Activated naive CD8-positive, alpha-beta T cell treated with anti-CD3 and anti-CD28 coated beads, Interleukin-2, amount 50 U/mL, for 24 hours (primary cell): Measurements from ENCODE around the gene BCR.

ENCODE experiments used
- ATAC-seq: fragments of 150-1000 bp; cut with Tn5 transposase; one replicate; pipeline ENCODE4 v1.10.0; 2021
- DNase-seq: peaks from one replicate; pipeline ENCODE4 v3.0.0; 2021
- H3K27ac Mint-ChIP-seq: one replicate; pipeline ENCODE4 v1.8.0; 2021; ENCODE audit warnings: mild to moderate bottlenecking, mixed read lengths
- H3K27me3 Mint-ChIP-seq: one replicate; pipeline ENCODE4 v1.8.0; 2021; ENCODE audit warnings: mixed read lengths
- H3K36me3 Mint-ChIP-seq: one replicate; pipeline ENCODE4 v1.8.0; 2021; ENCODE audit warnings: low read depth, mixed read lengths
- H3K4me1 Mint-ChIP-seq: one replicate; pipeline ENCODE4 v1.8.0; 2021; ENCODE audit warnings: mixed read lengths
- H3K4me3 Mint-ChIP-seq: one replicate; pipeline ENCODE4 v1.8.0; 2021; ENCODE audit warnings: mild to moderate bottlenecking, moderate library complexity, mixed read lengths
- H3K9me3 Mint-ChIP-seq: one replicate; pipeline ENCODE4 v1.8.0; 2021; ENCODE audit warnings: mixed read lengths

The BCR gene

DNA sequence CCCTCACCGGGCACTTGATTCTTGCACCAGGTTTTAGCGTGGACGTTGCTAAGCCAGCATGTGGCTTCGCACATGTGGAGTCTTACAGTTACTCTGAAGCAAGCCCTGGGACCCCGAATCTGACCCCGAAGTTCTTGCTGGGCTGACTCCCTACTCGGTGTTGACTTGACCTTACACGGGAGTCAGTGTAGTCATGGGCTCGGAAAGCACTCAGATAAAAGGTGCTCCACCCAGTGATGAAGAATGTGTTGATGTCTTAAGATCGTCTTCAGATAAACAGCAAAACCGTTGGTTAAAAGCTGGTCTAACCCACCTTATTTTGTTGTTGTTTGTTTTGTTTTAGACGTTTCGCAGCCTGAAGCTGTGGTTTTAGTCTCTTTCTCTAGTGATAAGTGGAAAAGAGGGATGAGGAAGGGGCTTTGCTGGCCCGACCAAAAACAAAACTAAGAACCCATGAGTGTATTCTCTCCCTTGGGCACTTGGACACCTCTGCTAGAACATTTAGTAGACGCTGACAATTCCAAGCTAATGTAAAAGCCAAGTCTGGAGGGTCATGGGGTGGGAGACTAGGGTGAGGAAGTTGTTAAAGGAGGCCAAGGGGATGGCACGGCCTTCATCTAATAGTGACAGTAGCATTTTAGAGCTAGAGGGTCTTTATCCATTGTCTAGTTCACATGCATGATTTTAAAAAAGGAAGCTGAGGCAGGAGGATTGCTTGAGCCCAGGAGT is 69.9 kb downstream of the BCR start:
- Mint-ChIP-seq H3K4me3 (no peak overlapping the region), H3K4me1 (peaks cover 68% of the 10 kb centered on the region), H3K9me3 (no peaks in the 10 kb centered on the region), H3K27me3 (no peaks in the 10 kb centered on the region), H3K36me3 (peaks cover 5% of the 10 kb centered on the region), H3K27ac (peak overlapping the region; percentile 18)
- ATAC-seq (no peak), DNase-seq (no peak)

DNA sequence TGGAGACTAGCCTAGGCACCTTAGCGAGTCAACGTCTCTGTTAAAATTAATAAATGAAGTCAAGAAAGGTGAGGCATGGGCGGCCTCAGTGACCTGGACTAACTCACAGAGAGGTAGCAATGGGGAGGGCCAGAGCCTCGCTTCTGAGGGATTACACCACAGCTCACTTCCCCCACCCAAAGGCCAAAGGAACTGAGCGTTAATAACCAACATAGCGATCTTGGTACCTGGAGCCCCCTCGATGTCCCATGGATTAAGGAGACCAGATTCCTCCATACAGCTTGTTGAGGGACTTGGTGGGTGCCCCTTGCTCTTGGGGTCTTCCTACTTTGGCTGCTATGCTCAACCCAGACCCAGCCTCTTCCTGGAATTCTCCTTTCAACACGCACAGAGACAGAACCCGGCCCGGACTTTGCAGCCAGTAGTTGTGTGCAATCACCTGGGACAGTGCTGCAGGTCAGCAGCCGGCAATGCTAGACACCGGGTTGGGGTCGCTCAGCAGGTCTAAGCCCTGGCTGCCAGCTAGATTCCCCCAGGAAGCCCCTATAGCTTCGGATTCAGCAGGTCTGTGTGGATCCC is 70.6 kb downstream of the BCR start:
- no peak overlapping the region for H3K4me3 Mint-ChIP-seq
- peak overlapping the region; percentile 18 for H3K27ac Mint-ChIP-seq
- DNase-seq (no peak), ATAC-seq (no peak)
- no peaks in the 10 kb centered on the region for H3K9me3 Mint-ChIP-seq
- peaks cover 66% of the 10 kb centered on the region for H3K4me1 Mint-ChIP-seq
- H3K27me3 Mint-ChIP-seq, result no peaks in the 10 kb centered on the region
- H3K36me3 Mint-ChIP-seq, result peaks cover 8% of the 10 kb centered on the region

DNA sequence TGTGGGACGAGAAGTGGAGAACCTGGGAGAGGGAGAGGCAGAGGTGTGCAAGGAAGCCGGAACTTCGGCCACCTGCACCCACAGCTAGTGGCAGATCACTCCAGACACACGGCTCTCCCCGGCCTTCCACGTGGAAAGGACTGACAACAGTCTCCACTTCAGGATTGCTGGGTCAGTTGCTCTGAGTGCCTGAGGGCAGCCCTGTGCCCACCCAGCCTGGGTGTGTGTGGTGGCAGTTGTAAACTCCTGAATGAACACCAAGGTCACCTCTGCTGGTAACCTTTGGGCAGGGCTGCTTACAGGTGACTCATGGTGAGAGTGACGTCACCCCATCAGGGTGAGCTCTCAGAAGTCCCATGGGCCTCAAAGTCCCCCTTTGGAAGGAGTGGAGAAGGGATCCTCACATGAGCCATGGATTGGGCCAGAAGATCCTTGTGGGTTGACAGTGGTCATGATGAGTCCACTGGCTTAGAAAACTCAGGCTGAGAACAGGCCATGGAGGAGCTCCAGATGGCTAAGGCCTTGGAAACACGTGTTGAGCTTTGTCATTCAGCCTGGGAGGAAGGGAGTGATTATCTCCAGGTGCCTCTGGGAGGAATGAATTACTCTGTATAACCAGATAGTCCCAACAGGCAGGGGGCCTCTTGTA is 71.3 kb downstream of the BCR start:
- peak; percentile 92 for ATAC-seq

GRCh38 chr22:23253475-23254055 is 73.3 kb downstream of the BCR start:
- Mint-ChIP-seq H3K27ac (no peak overlapping the region), H3K36me3 (peaks cover 6% of the 10 kb centered on the region), H3K9me3 (no peaks in the 10 kb centered on the region), H3K27me3 (no peaks in the 10 kb centered on the region), H3K4me3 (no peak overlapping the region), H3K4me1 (peaks cover 42% of the 10 kb centered on the region)
- DNase-seq (no peak), ATAC-seq (no peak)

More for the DNA sequence above, 71.3 kb downstream of the BCR start:
- Mint-ChIP-seq H3K9me3 (no peaks in the 10 kb centered on the region), H3K4me3 (no peak overlapping the region), H3K36me3 (peaks cover 8% of the 10 kb centered on the region), H3K4me1 (peaks cover 60% of the 10 kb centered on the region), H3K27me3 (no peaks in the 10 kb centered on the region), H3K27ac (peak overlapping the region; percentile 73)
- peak; percentile 38 for DNase-seq

DNA sequence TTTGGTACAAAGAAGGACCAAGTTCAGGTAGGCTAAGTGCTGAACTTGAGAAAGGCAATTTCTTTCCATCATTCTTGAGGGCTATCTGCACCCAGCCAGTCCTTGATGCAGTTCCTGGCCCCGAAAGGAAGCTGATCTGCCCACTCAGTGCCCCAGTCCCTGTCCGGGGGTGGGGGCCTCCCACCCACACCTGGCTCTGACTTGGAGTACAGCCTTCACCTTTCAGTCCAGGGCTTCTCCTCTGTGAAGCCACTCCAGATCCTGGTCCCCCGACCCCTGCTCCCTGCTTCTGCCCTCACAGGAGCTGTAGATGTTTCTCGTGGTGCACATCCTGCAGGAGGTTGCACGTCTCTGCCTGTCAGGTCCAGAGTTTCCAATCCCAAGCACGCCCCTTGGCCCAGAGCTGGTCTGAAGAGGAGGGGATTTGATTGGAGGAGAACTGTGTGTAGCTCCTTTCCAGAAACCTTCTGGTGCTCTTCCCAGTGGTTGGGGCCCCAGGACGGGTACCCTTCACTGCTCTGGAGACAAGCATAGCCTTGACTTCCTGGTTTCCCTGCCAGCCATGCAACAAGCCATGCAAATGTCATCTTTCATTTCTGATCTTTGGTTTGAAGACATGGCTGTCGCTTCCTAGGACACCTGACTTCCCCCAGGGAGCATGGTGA is 75.3 kb downstream of the BCR start:
- Mint-ChIP-seq H3K36me3 (peaks cover 6% of the 10 kb centered on the region), H3K9me3 (no peaks in the 10 kb centered on the region), H3K27ac (no peak overlapping the region), H3K4me1 (peaks cover 22% of the 10 kb centered on the region), H3K4me3 (no peak overlapping the region), H3K27me3 (no peaks in the 10 kb centered on the region)
- DNase-seq (no peak), ATAC-seq (no peak)

DNA sequence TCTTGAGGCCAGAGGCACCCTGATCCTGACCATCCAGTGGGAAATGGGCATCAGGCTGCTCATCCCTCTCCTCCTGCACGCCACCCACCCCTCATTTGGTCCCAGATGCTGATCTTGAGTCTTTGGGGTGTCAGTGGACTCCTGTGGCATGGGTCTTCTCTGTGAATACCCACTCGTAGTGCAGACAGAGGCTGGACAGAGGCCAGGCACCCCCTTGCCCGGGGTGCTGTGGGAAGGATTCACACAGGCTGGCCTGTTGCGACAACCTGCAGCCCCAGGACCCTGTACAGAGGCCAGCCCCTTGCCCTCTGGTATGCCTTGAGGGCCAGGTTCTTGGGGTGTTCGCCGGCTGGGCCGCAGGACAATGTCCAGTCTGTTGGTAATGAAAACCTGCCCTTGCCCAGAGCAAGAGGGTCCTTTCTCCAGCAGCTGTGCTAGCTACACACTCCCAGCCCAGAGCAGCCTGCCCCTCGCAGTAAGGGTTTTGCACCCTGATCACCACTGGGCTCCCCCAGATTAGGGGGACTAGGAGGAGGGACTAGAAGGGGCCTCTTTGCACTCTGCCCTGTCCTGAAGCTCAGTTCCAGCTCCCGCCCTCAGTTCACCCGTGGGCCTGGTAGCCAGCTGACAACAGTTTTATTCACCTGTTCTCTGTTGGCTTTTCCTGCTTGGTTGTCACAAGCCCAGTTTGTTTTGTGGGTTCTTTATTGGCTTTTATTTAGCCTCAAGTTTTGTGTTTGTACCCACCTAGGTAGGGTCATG is 76.0 kb downstream of the BCR start:
- no peak overlapping the region for H3K27ac Mint-ChIP-seq
- H3K4me3 Mint-ChIP-seq, result no peak overlapping the region
- H3K36me3 Mint-ChIP-seq, result peaks cover 6% of the 10 kb centered on the region
- no peaks in the 10 kb centered on the region for H3K27me3 Mint-ChIP-seq
- DNase-seq (no peak), ATAC-seq (no peak)
- no peaks in the 10 kb centered on the region for H3K9me3 Mint-ChIP-seq
- H3K4me1 Mint-ChIP-seq, result peaks cover 16% of the 10 kb centered on the region

- no peak for ATAC-seq
- Mint-ChIP-seq H3K36me3 (peaks cover 6% of the 10 kb centered on the region), H3K27ac (no peak overlapping the region), H3K9me3 (no peaks in the 10 kb centered on the region), H3K4me1 (peaks cover 7% of the 10 kb centered on the region), H3K4me3 (no peak overlapping the region), H3K27me3 (no peaks in the 10 kb centered on the region)
- DNase-seq, result no peak
Measured at GRCh38 chr22:23256986-23257888, 76.9 kb downstream of the BCR start.

GRCh38 chr22:23257889-23258825 is 77.8 kb downstream of the BCR start:
- no peak overlapping the region for H3K27ac Mint-ChIP-seq
- H3K4me3 Mint-ChIP-seq, result no peak overlapping the region
- H3K27me3 Mint-ChIP-seq, result no peaks in the 10 kb centered on the region
- H3K36me3 Mint-ChIP-seq, result peaks cover 6% of the 10 kb centered on the region
- DNase-seq, result no peak
- peaks cover 7% of the 10 kb centered on the region for H3K4me1 Mint-ChIP-seq
- no peak for ATAC-seq
- no peaks in the 10 kb centered on the region for H3K9me3 Mint-ChIP-seq

DNA sequence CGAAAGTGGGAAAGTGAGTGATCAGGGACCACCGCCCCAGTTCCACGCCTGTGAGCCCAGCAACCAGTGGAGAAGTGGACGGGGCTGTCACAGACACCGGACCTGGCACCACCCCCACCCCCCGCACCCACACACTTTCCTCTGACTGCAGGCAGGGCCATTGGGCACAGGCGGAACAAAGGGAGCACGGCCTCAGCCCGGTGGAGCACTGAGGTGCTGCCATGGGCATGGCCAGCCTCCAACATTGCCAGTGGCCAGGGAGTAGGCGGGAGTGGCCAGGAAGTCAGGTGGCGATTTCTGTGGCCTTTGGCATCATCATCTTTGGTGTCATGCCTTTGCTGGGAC is 78.5 kb downstream of the BCR start:
- no peak overlapping the region for H3K27ac Mint-ChIP-seq
- H3K9me3 Mint-ChIP-seq, result no peaks in the 10 kb centered on the region
- DNase-seq, result no peak
- H3K4me3 Mint-ChIP-seq, result no peak overlapping the region
- ATAC-seq, result no peak
- peaks cover 7% of the 10 kb centered on the region for H3K4me1 Mint-ChIP-seq
- peaks cover 7% of the 10 kb centered on the region for H3K36me3 Mint-ChIP-seq
- no peaks in the 10 kb centered on the region for H3K27me3 Mint-ChIP-seq

- Mint-ChIP-seq H3K27me3 (no peaks in the 10 kb centered on the region), H3K9me3 (no peaks in the 10 kb centered on the region), H3K27ac (no peak overlapping the region), H3K36me3 (peaks cover 7% of the 10 kb centered on the region), H3K4me1 (peaks cover 7% of the 10 kb centered on the region), H3K4me3 (no peak overlapping the region)
- ATAC-seq (no peak), DNase-seq (no peak)
Measured at GRCh38 chr22:23259916-23260644, 79.8 kb downstream of the BCR start.

- H3K36me3 Mint-ChIP-seq, result peaks cover 5% of the 10 kb centered on the region
- peaks cover 2% of the 10 kb centered on the region for H3K4me1 Mint-ChIP-seq
- H3K27ac Mint-ChIP-seq, result no peak overlapping the region
- ATAC-seq, result no peak
- H3K4me3 Mint-ChIP-seq, result no peak overlapping the region
- DNase-seq, result no peak
- H3K27me3 Mint-ChIP-seq, result no peaks in the 10 kb centered on the region
- no peaks in the 10 kb centered on the region for H3K9me3 Mint-ChIP-seq
Measured at GRCh38 chr22:23260645-23261581, 80.6 kb downstream of the BCR start.
